HepG2 (cell line): ENCODE data around the gene AHNAK.

Experiments used
- KLF6 ChIP-seq: IDR thresholded peaks from 2 replicates; pipeline ENCODE4 v1.8.0; 2016; ENCODE audit warnings: missing biosample characterization, missing genetic modification reagents
- MAFF ChIP-seq: IDR thresholded peaks from 2 replicates; pipeline ENCODE4 v1.6.1; 2011; ENCODE audit warnings: low read depth, low read length, improper control_type of control experiment
- MED1 ChIP-seq: sonication (generic); formaldehyde crosslinking; IDR thresholded peaks from 2 replicates; pipeline ENCODE4 v1.4.0; 2020; ENCODE audit warnings: missing genetic modification reagents
- MYPOP ChIP-seq: sonication (generic); formaldehyde crosslinking; IDR thresholded peaks from 2 replicates; pipeline ENCODE4 v1.8.1; 2023; ENCODE audit warnings: mild to moderate bottlenecking, moderate library complexity, missing genetic modification reagents
- PATZ1 ChIP-seq: sonication (generic); formaldehyde crosslinking; IDR thresholded peaks from 2 replicates; pipeline ENCODE4 v1.4.0; 2020; ENCODE audit warnings: missing genetic modification reagents
- SALL1 ChIP-seq: sonication (generic); formaldehyde crosslinking; IDR thresholded peaks from 2 replicates; pipeline ENCODE4 v1.8.0; 2022; ENCODE audit warnings: mild to moderate bottlenecking, missing genetic modification reagents
- SP140L ChIP-seq: sonication (generic); formaldehyde crosslinking; IDR thresholded peaks from 2 replicates; pipeline ENCODE4 v1.4.0; 2020; ENCODE audit warnings: missing genetic modification reagents, borderline replicate concordance
- TF ChIP-seq, protein P1 (sequence below): sonication (generic); formaldehyde crosslinking; IDR thresholded peaks from 2 replicates; pipeline ENCODE4 v1.5.0; 2020; ENCODE audit warnings: mild to moderate bottlenecking, missing genetic modification reagents, moderate library complexity

DNA sequence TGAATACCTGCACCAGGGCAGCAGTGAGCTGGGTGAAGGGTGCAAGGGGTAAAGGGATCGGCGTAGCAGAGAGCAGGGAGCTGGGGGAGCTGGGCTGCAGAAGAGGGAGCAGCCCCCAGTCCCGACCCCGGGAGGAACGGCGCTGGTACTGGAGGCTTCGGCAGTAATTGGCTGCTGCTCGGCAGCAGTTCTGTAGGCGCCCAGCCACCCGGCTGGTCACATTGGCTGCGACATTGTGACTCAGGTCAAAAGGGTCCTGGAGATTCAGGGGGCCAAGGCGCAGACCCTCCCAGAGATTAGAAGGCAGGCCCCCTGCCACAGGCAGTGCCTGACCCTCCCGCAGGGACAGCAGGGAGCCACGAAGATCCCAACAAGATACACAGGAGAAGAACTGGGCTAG, 29.2 kb upstream of the AHNAK start:
- TF ChIP-seq, protein P1, sequence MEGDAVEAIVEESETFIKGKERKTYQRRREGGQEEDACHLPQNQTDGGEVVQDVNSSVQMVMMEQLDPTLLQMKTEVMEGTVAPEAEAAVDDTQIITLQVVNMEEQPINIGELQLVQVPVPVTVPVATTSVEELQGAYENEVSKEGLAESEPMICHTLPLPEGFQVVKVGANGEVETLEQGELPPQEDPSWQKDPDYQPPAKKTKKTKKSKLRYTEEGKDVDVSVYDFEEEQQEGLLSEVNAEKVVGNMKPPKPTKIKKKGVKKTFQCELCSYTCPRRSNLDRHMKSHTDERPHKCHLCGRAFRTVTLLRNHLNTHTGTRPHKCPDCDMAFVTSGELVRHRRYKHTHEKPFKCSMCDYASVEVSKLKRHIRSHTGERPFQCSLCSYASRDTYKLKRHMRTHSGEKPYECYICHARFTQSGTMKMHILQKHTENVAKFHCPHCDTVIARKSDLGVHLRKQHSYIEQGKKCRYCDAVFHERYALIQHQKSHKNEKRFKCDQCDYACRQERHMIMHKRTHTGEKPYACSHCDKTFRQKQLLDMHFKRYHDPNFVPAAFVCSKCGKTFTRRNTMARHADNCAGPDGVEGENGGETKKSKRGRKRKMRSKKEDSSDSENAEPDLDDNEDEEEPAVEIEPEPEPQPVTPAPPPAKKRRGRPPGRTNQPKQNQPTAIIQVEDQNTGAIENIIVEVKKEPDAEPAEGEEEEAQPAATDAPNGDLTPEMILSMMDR (CRISPR knock-in tag), result no peak
- no peak for TF ChIP-seq MYPOP (CRISPR knock-in tag)
- no peak for TF ChIP-seq MAFF
- TF ChIP-seq MED1 (CRISPR knock-in tag), result no peak
- no peak for TF ChIP-seq SP140L (CRISPR knock-in tag)
- TF ChIP-seq KLF6 (CRISPR knock-in tag), result no peak
- TF ChIP-seq SALL1, result no peak
- no peak for TF ChIP-seq PATZ1
